CD4-positive, alpha-beta memory T cell (primary cell): Measurements from ENCODE around the gene UCMA. TPM values are rescaled to one million over a fixed set of nuclear protein-coding genes. Genes with fewer than 3 reads are reported as not detected.

ENCODE experiments used
- CTCF ChIA-PET: fragments of 350-600 bp; sonication (Branson Sonifier 250); formaldehyde crosslinking; loops from one replicate; lab custom pipeline; 2021; ENCODE audit warnings: inconsistent platforms; ENCODE audit not compliant: partially characterized antibody; lab: Charles Lee
- POLR2A ChIA-PET: fragments of 350-600 bp; sonication (Branson Sonifier 250); formaldehyde crosslinking; loops from one replicate; lab custom pipeline; 2021; ENCODE audit not compliant: partially characterized antibody; lab: Charles Lee
- DNase-seq, 5 donors: peaks; one replicate each; pipeline versions ENCODE4 v3.0.0 to v3.0.0-alpha.2; 2020 to 2022; ENCODE audit warnings: mixed read lengths in 1 of 5
- H3K27ac ChIP-seq: one replicate; pipeline ENCODE4 v1.7.0; 2013; ENCODE audit warnings: low read depth, low read length
- H3K27me3 ChIP-seq: 2 replicates; pipeline ENCODE4 v1.7.0; 2013; ENCODE audit warnings: mild to moderate bottlenecking, low read length, moderate library complexity; ENCODE audit not compliant: insufficient read depth
- H3K36me3 ChIP-seq: 2 replicates; pipeline ENCODE4 v1.7.0; 2013; ENCODE audit warnings: mild to moderate bottlenecking, low read length, moderate library complexity; ENCODE audit not compliant: insufficient read depth
- H3K4me1 ChIP-seq: 2 replicates; pipeline ENCODE4 v1.7.0; 2013; ENCODE audit warnings: mild to moderate bottlenecking, low read length, moderate library complexity; ENCODE audit not compliant: insufficient read depth
- H3K4me3 ChIP-seq, 2 donors: one replicate each; pipeline ENCODE4 v1.7.0; 2013; ENCODE audit warnings: low read length in 2 of 2, mild to moderate bottlenecking in 1 of 2
- H3K9me3 ChIP-seq, 2 donors: one replicate each; pipeline ENCODE4 v1.7.0; 2013; ENCODE audit warnings: low read length in 2 of 2, control low read depth in 1 of 2; ENCODE audit not compliant: control insufficient read depth in 1 of 2
- H3K27ac Mint-ChIP-seq, 7 donors: one replicate each; pipeline ENCODE4 v1.8.0; 2020 to 2021; ENCODE audit warnings: mixed read lengths in 7 of 7, mild to moderate bottlenecking in 6 of 7, inconsistent platforms in 3 of 7, moderate library complexity in 3 of 7
- H3K27me3 Mint-ChIP-seq, 2 donors: one replicate each; pipeline ENCODE4 v1.8.0; 2020 to 2021; ENCODE audit warnings: mixed read lengths in 2 of 2
- H3K36me3 Mint-ChIP-seq, 2 donors: one replicate each; pipeline ENCODE4 v1.8.0; 2020 to 2021; ENCODE audit warnings: mixed read lengths in 2 of 2, inconsistent platforms in 1 of 2, mild to moderate bottlenecking in 1 of 2
- H3K4me1 Mint-ChIP-seq, 4 donors: one replicate each; pipeline ENCODE4 v1.8.0; 2020 to 2021; ENCODE audit warnings: mixed read lengths in 4 of 4, mild to moderate bottlenecking in 1 of 4
- H3K4me3 Mint-ChIP-seq, 8 donors: one replicate each; pipeline ENCODE4 v1.8.0; 2020 to 2021; ENCODE audit warnings: mixed read lengths in 8 of 8, mild to moderate bottlenecking in 7 of 8, moderate library complexity in 6 of 8, inconsistent platforms in 3 of 8
- H3K9me3 Mint-ChIP-seq, 8 donors: one replicate each; pipeline ENCODE4 v1.8.0; 2020 to 2021; ENCODE audit warnings: mixed read lengths in 8 of 8, mild to moderate bottlenecking in 5 of 8, inconsistent platforms in 3 of 8, moderate library complexity in 1 of 8
- intact Hi-C: fragments of 100-400 bp; cut with micrococcal nuclease; formaldehyde crosslinking; loops from one replicate; pipeline ENCODE4 v1.15.1; 2023
- polyA plus RNA-seq, 2 donors: library from polyadenylated mRNA; unstranded; fragments of 300-500 nt; fragmentation: Illumina TruSeq; gene quantifications; one replicate each; pipeline ENCODE4 v1.2.3, GENCODE V29; 2021
- total RNA-seq, 2 experiments: library from RNA; stranded (reverse); gene quantifications; one replicate each; pipeline ENCODE4 v1.2.3, GENCODE V29; 2021

The UCMA gene
- total and polyA plus RNA-seq, 4 experiments from 2014 or later = not detected

DNA sequence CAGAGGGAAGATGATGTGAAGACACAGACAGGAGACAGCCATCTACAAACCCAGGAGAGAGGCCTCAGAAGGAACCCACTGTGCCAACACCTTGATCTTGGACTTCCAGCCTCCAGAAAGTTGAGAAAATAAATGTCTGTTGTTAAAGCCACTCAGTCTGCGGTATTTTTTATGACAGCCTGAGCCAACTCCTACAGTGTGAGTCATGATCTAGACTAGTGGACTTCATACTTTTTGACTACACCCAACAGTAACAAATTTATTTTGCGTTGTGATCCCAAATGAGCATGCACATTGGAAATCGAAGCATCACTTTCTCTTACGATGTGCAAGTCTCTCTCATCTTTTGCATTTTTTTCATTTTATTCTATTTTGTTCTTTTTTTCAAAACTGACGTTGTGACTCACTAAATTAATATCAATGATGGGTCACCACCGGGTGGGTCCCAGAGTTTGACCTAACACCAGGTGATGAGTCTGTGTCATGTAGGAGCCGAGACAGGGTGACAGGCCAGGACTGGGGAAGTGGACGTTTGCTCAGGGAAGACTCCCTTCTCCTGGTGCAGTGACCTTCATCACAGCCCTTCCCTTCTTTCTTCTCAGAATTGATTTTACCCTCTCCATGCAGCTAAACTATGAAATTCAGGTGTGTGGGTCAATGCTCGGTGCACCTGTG is 36.8 kb upstream of the UCMA start:
- ChIA-PET CTCF (interaction anchor here (3.7 kb wide), 1 partner anchor 32 kb away, joined by 21 read pairs; no protein-coding TSS in a partner anchor), POLR2A (interaction anchor here (1.6 kb wide), 1 partner anchor 29 kb away, joined by 4 read pairs; the partner anchor contains the start of gene PHYH)
- intact Hi-C loops = loop anchor here (1.0 kb wide), 2 partner anchors 31 to 80 kb away; no protein-coding TSS in a partner anchor
- Mint-ChIP-seq H3K36me3 (no peaks in the 10 kb centered on the region), H3K27ac (peak overlapping the region in 2 of 7 donors; percentile 44 to 81), H3K9me3 (no peaks in the 10 kb centered on the region), H3K4me1 (peaks cover 0 to 6% (median 4%) of the 10 kb centered on the region in 4 donors), H3K27me3 (peaks cover 1 to 4% of the 10 kb centered on the region in 2 donors), H3K4me3 (no peak overlapping the region)
- Histone ChIP-seq H3K4me1 (peaks cover 8% of the 10 kb centered on the region), H3K27ac (no peak overlapping the region), H3K36me3 (no peaks in the 10 kb centered on the region), H3K27me3 (no peaks in the 10 kb centered on the region), H3K9me3 (no peaks in the 10 kb centered on the region), H3K4me3 (no peak overlapping the region)
- DNase-seq = no peak

DNA sequence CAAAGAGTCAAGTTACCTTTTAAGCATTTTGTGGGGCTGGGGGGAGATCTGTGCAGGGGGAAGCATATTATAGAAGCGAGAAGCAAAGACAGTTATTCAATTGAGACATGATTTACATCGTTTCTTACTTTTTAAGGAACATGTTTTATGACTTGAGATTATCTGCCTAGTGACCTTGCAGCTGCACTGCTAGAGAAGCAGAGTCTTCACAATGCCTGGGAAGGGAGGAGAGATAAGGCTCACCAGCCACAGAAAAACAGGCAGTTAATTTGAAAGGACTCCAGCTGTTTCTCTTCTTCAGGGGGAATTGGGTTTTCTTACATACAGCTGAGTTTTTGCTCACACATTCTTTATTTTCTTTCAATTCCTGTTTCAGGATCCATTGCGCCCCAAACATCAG is 34.7 kb upstream of the UCMA start:
- ChIA-PET POLR2A (no interaction called here), CTCF (no interaction called here)
- H3K27ac Mint-ChIP-seq = peak overlapping the region in 1 of 7 donors; percentile 79

DNA sequence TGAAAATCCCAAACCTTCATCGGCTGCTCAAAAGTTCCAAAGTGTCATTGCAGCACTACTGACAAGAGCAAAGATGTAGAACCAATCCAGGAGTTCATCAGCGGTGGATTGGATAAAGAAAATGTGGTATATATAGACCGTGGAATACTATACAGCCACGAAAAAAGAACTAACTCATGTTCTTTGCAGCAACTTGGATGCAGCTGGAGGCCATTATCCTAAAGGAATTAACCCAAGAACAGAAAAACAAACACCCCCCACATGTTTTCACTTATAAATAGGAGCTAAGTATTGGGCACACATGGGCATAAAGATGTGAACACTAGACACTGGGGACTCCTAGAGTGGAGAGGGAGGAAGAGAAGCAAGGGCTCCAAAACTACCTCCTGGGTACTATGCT is 34.1 kb upstream of the UCMA start:
- no peak overlapping the region for H3K27ac Mint-ChIP-seq
- peak overlapping the region in 1 of 8 donors; percentile 14 for H3K4me3 Mint-ChIP-seq
- intact Hi-C loops = no loop called here
- H3K9me3 Mint-ChIP-seq = no peaks in the 10 kb centered on the region
- Histone ChIP-seq H3K27me3 (no peaks in the 10 kb centered on the region), H3K4me3 (no peak overlapping the region), H3K4me1 (peaks cover 8% of the 10 kb centered on the region), H3K36me3 (no peaks in the 10 kb centered on the region), H3K27ac (no peak overlapping the region), H3K9me3 (no peaks in the 10 kb centered on the region)
- CTCF ChIA-PET = no interaction called here
- H3K36me3 Mint-ChIP-seq = peaks cover 0 to under 1% of the 10 kb centered on the region in 2 donors
- H3K4me1 Mint-ChIP-seq = peaks cover 0 to 6% (median 4%) of the 10 kb centered on the region in 4 donors
- H3K27me3 Mint-ChIP-seq = peaks cover 11 to 12% of the 10 kb centered on the region in 2 donors
- POLR2A ChIA-PET = no interaction called here
- no peak for DNase-seq

More for the DNA sequence above, 34.7 kb upstream of the UCMA start:
- Mint-ChIP-seq H3K36me3 (no peaks in the 10 kb centered on the region), H3K27me3 (peaks cover 10 to 11% of the 10 kb centered on the region in 2 donors), H3K9me3 (no peaks in the 10 kb centered on the region), H3K4me1 (peaks cover 0 to 6% (median 4%) of the 10 kb centered on the region in 4 donors), H3K4me3 (no peak overlapping the region)
- no peak overlapping the region for H3K4me3 ChIP-seq
- no peaks in the 10 kb centered on the region for H3K36me3 ChIP-seq
- peaks cover 8% of the 10 kb centered on the region for H3K4me1 ChIP-seq
- no peaks in the 10 kb centered on the region for H3K27me3 ChIP-seq
- no peaks in the 10 kb centered on the region for H3K9me3 ChIP-seq
- no peak for DNase-seq
- intact Hi-C loops = no loop called here
- no peak overlapping the region for H3K27ac ChIP-seq

DNA sequence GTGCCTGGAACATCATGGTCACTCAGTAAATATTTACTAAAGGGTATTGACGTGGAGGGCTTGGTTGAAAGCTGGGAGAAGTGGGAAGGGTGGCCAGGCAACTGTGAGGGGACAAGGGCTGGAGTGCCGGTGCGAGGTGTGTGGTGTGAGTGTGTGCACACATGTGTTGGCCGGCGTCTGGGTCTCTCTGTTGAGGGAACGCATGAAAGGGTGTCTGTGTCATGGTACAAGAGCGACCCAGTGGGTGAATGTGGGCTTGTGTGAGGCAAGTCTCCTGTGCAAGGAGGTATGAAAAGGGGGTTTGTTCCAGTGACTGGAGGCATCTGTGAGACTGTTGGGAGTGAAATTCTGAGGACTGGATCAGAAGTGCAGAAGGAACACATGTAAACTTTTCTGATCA is 29.4 kb upstream of the UCMA start:
- H3K36me3 ChIP-seq = no peaks in the 10 kb centered on the region
- Mint-ChIP-seq H3K4me1 (no peaks in the 10 kb centered on the region), H3K27me3 (peaks cover 13 to 18% of the 10 kb centered on the region in 2 donors), H3K27ac (no peak overlapping the region), H3K4me3 (no peak overlapping the region), H3K36me3 (peaks cover 0 to 5% of the 10 kb centered on the region in 2 donors), H3K9me3 (peaks cover 0 to 9% (median 2%) of the 10 kb centered on the region in 8 donors)
- no peaks in the 10 kb centered on the region for H3K27me3 ChIP-seq
- no peak overlapping the region for H3K4me3 ChIP-seq
- DNase-seq = no peak
- H3K27ac ChIP-seq = no peak overlapping the region
- ChIA-PET POLR2A (no interaction called here), CTCF (no interaction called here)
- no peaks in the 10 kb centered on the region for H3K4me1 ChIP-seq
- intact Hi-C loops = no loop called here
- no peaks in the 10 kb centered on the region for H3K9me3 ChIP-seq

DNA sequence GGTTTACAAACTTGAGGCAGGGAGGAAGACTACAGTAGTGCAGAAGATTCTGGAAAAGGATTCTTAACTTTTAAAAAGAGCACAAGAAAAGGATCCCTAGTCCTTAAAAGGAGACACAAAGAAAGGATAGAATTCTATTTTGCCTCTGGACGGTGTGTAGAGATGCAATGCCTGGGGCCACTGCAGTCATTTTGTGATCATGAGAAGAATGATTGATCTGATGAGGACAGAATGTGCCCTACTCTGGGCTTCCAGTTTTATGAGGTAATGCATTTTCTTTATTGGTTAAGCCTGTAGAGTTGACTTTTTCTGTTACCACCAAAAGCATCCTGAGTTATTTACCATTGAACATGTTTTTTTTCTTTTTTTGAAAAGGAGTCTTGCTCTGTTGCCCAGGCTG is 28.3 kb upstream of the UCMA start:
- no peaks in the 10 kb centered on the region for H3K4me1 ChIP-seq
- peaks cover 16 to 18% of the 10 kb centered on the region in 2 donors for H3K27me3 Mint-ChIP-seq
- intact Hi-C loops = no loop called here
- no peak overlapping the region for H3K4me3 Mint-ChIP-seq
- H3K27ac ChIP-seq = no peak overlapping the region
- H3K27me3 ChIP-seq = no peaks in the 10 kb centered on the region
- no peak overlapping the region for H3K27ac Mint-ChIP-seq
- no peak overlapping the region for H3K4me3 ChIP-seq
- CTCF ChIA-PET = no interaction called here
- peaks cover 0 to 5% of the 10 kb centered on the region in 2 donors for H3K36me3 Mint-ChIP-seq
- no peaks in the 10 kb centered on the region for H3K9me3 ChIP-seq
- peaks cover 0 to 13% (median 2%) of the 10 kb centered on the region in 8 donors for H3K9me3 Mint-ChIP-seq
- no peaks in the 10 kb centered on the region for H3K36me3 ChIP-seq
- DNase-seq = no peak
- POLR2A ChIA-PET = no interaction called here
- H3K4me1 Mint-ChIP-seq = peaks cover 0 to 7% (median 4%) of the 10 kb centered on the region in 4 donors

DNA sequence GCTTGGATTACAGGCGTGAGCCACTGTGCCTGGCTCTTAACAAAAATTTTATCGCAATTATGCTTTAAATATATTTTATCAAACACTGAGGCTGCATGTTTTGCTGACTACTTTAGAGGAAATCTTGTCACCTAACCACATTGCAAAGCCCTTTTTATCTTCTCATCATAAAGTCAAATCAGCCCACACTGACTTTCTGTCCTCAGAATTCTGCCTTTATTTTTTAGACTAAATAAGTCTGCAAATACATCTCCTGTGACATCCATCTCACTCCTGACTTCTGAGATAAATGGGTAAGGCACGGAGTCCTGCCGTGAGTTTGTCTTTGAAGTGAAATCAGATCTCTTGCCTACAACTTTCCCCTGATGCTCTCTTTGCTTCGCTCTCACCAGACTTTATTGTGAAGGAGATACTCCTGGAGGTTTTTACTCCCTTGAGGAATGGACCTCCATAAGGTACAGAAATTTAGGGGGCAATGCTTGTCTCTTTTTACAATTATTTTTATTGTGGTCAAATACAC is 23.5 kb upstream of the UCMA start:
- intact Hi-C loops = no loop called here
- no peaks in the 10 kb centered on the region for H3K36me3 Mint-ChIP-seq
- peaks cover 7 to 9% of the 10 kb centered on the region in 2 donors for H3K27me3 Mint-ChIP-seq
- no peak for DNase-seq
- Histone ChIP-seq H3K27ac (no peak overlapping the region), H3K4me3 (no peak overlapping the region), H3K36me3 (no peaks in the 10 kb centered on the region), H3K4me1 (no peaks in the 10 kb centered on the region), H3K9me3 (no peaks in the 10 kb centered on the region), H3K27me3 (no peaks in the 10 kb centered on the region)
- H3K27ac Mint-ChIP-seq = peak overlapping the region in 1 of 7 donors; percentile 53
- ChIA-PET CTCF (no interaction called here), POLR2A (no interaction called here)
- H3K4me3 Mint-ChIP-seq = no peak overlapping the region
- H3K9me3 Mint-ChIP-seq = peaks cover 0 to 13% (median 2%) of the 10 kb centered on the region in 8 donors
- peaks cover 0 to 7% (median 4%) of the 10 kb centered on the region in 4 donors for H3K4me1 Mint-ChIP-seq

DNA sequence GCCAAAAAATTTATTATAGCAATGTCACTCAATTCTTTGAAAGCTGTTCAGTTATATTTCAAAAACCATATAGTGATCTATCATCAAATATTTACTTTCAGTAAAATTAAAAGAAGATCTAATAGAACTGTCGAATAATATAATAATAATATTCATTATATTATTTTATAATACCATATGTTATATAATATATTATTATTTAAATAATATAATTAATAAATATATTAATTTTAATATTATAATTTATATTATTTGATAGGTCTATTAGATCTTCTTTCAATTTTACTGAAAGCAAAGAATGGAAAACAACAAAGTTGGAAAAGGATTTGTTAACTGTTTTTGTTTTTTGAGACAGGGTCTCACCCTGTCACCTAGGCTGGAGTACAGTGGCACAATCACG is 22.5 kb upstream of the UCMA start:
- peaks cover 5 to 9% of the 10 kb centered on the region in 2 donors for H3K27me3 Mint-ChIP-seq
- H3K36me3 Mint-ChIP-seq = no peaks in the 10 kb centered on the region
- Histone ChIP-seq H3K27me3 (no peaks in the 10 kb centered on the region), H3K4me1 (no peaks in the 10 kb centered on the region), H3K4me3 (no peak overlapping the region), H3K9me3 (no peaks in the 10 kb centered on the region), H3K27ac (no peak overlapping the region), H3K36me3 (no peaks in the 10 kb centered on the region)
- H3K27ac Mint-ChIP-seq = no peak overlapping the region
- peaks cover 0 to 7% (median 4%) of the 10 kb centered on the region in 4 donors for H3K4me1 Mint-ChIP-seq
- CTCF ChIA-PET = interaction anchor here (0.6 kb wide), 1 partner anchor 20 kb away, joined by 3 read pairs; no protein-coding TSS in a partner anchor
- no peak for DNase-seq
- no peak overlapping the region for H3K4me3 Mint-ChIP-seq
- H3K9me3 Mint-ChIP-seq = peaks cover 0 to 9% (median 2%) of the 10 kb centered on the region in 8 donors
- intact Hi-C loops = no loop called here
- POLR2A ChIA-PET = no interaction called here
